GM19351 (cell line): ENCODE data around the gene GALNT7.
"Not testable (repeated sequence)": the region's sequence is repeated elsewhere in the genome, so short reads cannot be mapped to it uniquely, and the experiment has no call there.

ENCODE experiments used
- ATAC-seq: cut with Tn5 transposase; IDR thresholded peaks from one replicate; pipeline ENCODE4 v1.9.1; 2021; ENCODE audit warnings: mild to moderate bottlenecking, moderate library complexity; ENCODE audit not compliant: unreplicated experiment

GALNT7 gene

DNA sequence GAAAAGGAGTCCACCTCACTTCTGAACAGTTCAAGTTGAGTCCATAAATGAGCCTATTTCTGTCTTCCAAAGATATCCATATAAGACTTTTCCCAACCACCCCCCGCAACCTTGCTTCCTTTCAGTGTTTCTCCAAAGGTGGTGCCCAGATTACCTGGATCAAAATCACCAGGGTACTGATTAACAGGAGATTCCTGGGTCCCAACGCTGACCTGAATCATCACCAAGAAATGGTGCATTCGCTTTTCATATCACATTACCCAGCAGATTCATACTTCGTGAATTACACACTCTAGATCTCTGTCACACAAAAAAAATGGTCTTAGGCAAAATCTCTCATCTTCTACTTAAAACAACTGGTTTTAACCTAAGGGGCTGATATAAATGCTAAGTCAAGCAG, 2.1 kb upstream of the GALNT7 start:
- ATAC-seq, result no peak

DNA sequence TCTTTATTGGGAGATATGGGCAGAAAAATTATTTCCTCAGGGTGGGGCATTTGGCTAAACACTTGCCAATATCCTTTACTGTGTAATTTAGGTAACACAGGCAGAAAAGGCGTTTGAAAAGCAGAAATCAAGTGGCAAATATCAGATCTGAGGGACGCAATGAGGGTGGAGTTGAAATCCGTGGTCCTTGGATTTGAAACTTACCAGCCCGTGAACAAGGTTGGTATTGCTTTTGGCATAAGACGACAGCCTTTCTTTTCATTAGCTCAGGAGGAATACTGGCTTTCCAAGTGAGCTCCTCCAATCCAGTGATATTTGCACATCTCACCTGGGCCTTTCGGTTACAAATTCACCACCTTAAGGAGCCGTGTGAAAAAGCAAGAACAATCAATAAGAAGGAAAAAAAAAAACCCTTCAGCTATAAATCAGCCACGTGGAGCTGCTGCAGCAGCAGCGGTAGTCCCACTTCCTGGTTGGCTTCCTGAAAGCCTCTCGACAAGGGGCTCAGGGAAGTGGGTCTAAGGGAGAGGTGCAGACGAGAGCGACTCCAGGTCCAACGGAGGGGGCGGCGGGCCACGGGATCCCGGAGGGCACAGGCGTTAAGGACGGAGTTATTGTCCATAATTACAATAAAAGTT, 734 bp upstream of the GALNT7 start:
- peak; percentile 5 for ATAC-seq

DNA sequence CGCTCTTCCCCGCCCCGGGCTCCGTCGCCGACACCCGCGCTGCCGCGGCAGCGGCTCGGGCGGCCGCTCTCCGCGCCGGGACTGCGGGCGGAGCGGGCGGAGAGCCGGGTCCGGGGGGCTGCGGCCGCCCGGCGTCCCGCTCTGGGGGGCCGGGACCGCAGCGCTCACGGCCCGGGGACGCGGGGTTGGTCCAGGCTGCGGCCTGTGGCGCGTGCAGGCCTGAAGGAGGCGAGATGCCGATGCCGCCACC, 492 bp downstream of the GALNT7 start:
- no peak for ATAC-seq

DNA sequence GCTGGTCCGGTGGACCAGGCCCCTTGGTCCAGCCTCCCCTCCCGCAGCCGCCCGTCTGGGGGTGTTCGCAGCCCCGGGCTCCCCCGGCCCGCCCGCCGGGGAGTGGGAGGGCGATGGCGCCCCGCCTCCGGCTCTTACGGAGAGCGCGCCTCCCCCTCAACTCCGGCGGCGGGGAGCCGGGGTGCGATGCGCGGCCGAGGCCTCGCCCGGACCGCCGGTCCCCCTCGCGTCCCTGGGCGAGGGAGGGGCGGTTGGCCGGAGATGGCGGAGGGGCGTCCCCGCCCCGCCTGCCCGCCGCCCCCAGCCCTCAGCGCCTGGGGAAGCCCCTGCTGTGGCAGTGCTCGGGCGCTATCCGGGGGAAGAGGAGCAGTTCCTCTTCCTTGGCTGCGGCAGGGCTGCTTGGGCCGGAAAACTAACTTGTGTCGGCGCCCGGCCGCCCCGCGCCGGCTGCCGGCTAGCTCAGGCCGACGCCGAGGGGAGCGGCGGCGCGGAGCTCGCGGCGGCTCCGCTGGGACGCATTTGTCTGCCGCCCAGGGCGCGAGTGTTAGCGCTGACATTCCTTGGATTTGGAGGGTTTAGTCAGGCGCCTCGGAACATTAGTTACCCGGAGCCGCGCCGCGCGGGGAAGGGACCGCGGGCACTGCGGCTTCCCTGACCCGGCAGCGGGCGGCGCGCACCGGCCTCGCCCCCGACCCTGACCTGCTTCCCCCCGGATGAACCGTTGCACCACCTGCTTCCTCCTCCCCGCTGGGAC, 994 bp downstream of the GALNT7 start:
- peak; percentile 51 for ATAC-seq

DNA sequence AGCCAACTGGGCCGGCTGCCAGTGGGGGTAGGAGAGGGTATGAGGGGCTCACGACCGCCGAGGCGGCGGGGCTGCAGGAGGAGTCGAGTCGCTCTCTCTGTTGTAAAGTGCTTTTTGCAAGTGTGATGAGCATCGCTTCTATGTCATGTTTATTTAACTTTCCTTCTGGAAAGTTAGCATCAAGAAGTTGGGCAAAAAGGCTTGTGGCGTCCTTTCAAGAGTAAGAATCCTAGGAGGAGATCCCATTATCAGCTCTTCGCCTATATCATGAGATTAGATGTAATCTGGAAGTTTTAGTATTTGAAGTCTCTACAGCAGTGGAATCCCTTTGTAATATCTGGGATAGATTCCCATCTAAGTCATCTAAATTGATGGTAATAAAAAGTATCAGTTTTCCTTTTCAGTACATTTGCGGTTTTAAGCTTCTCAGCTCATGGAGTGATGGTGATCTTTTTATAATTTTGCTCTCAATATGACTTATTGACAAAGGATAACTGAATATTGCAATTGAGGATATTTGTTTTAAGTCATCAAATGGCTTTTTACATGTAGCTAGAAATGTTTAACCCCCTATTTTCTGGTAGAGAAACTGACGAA, 1.7 kb downstream of the GALNT7 start:
- no peak for ATAC-seq

DNA sequence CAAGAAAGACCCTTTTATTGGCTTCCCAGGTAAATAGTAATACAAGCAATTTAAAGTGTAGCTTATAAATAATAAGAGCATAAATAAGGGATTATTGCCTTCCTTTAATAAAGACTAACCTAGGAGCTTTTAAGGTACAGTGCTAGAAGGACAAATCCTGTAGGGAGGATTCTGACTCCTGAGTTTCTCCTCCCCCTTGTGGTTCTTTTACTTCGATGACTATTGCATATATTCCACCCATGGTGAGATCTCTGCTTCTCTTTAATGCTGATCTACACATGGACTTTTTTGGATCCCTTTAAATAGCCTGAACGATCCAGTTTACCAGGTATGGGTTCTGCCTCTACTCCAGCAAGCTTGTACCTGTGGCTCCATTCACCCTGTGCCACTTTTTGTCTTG, 2.5 kb downstream of the GALNT7 start:
- ATAC-seq, result no peak

DNA sequence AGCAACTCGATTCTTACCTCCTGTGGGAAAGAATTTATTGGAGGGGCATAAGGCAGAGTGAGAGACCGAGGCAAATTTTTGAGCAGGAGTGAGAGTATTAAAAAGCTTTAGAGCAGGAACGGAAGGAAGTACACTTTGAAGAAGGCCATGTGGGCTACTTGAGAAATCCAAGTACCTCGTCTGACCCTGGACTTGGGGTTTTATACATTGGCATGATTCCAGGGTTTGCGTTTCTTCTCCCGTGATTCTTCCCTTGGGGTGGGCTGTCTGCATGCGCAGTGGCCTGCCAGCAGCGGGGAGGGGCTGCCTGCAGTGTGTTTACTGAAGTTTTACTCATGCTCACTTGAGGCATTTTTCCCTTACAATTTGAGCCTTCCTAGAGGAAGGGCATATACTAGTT, 3.4 kb downstream of the GALNT7 start:
- no peak for ATAC-seq

DNA sequence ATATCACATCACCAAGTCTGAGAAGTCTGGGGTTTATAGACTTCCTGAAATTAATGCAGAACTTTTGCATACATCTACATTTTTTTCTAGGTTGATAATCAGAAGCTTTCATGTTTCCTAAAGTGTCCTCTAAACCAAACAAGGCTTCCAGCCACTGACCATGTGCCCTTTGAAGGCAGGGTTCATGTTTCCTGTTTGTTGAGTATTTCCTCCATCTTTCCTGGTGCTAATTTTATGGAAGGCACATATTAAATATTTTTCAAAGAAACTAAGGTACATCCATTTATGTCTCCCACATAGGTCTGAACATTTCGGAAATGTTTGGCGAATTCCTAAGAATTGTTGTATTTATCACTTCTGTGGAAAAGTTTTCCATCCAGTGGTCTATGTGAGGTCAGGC, 5.6 kb downstream of the GALNT7 start:
- no peak for ATAC-seq

DNA sequence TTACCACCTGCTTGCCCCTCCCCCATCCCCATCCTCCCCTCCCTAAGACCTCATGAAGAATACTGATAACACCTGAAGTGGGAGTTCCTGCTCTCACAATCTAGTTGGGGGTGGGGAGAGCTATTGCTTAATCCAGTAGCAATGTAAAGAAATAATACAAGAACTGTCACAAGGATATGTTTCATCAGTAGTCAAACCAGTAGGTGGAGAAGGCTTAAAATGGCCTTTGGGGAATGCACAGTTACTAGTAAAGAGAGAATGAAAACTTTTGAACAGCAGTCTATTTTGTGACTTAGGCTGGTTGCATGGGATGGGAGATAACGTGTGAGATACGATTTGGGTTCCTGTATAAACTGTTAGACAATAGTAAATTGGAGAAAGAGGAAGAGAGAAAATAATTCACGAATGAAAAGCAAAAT, 6.0 kb downstream of the GALNT7 start:
- ATAC-seq, result no peak

DNA sequence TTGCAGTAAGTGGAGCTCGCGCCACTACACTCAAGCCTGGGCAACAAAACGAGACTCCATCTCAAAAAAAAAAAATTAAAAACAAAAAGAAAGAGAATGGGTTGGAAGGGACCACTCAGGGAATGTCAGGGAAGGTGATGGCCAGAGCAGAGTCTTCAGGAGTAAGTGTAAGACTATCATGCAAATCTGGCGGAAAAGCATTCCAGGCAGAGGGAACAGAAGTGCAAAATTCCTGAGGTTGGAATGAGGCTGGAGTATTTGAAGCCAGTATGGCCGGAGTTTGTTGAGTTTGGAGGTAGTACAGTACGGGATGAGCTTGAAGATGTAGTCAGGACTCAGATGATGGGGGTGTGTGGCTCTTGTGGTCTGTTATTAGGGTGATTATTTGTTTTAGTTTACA, 7.4 kb downstream of the GALNT7 start:
- ATAC-seq, result no peak

DNA sequence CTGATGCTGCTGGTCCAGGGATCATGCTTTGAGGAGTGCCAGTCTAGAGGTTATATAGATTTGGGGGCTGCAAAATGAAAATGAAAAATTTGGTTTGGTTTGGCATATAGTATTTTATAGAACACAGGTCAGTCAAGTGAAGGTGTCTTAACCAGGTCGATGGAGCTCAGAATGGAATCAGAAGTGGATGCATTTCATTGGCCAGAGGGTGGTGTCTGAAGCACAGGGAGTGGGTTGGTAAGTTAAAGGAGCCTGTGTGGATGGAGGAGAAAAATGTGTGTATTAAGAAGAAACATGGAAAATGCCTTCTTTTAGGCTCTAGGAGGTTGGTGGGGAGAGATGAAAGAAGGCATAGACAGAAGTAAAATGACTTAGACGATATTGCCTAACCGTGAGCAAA, 8.6 kb downstream of the GALNT7 start:
- no peak for ATAC-seq

DNA sequence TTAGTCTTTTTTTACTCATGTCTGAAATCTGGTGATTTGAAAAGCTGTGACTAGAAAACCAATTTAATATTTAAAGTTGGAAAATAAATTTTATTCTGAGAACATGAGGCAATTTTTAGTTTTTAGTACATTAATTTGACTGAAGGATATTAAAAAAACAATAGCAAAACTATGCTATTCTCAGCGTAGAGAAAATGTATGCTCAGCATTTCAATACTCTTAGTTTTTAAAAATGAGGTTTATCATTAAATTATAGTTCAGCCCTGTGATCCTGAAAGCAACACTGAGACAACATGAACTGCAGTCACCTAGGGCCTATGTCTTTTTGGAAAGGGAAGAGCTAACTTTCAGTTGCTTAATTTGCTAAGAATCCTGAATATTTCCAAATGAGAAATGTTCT, 9.5 kb downstream of the GALNT7 start:
- ATAC-seq, result no peak

DNA sequence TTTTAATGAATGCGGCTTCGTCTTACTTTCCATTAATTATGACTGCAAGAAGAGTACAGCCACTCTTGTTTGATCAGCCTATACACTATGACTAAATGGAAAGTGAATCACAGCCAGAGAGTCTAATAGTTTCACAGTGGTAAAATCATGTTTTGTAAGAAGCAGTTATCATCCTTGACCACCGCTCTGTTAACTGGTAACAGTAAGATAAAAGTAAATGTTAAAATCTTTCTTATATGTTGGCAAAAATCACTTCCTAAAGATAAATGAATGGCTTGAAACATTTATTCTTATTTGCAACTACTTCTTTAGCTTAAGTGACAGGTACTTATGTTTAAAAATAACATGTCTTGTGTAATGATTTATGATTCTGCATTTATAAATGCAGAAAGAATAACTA, 13.2 kb downstream of the GALNT7 start:
- ATAC-seq, result no peak

DNA sequence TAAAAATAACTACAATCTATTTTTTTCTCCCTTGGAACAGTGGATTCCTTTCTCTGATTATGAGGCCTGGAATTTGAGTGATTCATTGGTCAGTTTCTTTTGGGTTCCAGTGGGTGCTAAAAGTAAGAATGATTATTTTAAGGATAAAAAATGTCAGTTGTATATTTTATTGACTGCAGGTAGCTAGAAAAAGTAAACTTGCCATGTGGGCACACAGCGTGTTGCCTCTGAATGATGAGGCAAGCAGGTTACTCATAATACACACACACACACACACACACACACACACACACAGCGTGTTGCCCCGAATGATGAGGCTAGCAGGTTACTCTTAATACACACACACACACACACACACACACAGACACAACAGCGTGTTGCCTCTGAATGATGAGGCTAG, 13.8 kb downstream of the GALNT7 start:
- ATAC-seq, result no peak

DNA sequence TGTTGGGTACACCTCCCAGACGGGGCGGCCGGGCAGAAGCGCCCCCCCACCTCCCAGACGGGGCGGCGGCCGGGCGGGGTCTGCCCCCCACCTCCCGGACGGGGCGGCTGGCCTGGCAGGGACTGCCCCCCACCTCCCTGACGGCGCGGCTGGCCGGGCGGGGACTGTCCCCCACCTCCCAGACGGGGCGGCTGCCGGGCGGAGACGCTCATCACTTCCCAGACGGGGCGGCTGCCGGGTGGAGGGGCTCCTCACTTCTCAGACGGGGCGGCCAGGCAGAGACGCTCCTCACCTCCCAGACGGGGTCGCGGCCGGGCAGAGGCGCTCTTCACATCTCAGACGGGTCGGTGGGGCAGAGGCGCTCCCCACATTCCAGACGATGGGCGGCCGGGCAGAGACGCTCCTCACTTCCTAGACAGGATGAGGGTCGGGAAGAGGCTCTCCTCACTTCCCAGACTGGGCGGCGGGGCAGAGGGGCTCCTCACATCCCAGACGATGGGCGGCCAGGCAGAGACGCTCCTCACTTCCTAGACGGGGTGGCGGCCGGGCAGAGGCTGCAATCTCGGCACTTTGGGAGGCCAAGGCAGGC, 15.1 kb downstream of the GALNT7 start:
- not testable (repeated sequence) for ATAC-seq

DNA sequence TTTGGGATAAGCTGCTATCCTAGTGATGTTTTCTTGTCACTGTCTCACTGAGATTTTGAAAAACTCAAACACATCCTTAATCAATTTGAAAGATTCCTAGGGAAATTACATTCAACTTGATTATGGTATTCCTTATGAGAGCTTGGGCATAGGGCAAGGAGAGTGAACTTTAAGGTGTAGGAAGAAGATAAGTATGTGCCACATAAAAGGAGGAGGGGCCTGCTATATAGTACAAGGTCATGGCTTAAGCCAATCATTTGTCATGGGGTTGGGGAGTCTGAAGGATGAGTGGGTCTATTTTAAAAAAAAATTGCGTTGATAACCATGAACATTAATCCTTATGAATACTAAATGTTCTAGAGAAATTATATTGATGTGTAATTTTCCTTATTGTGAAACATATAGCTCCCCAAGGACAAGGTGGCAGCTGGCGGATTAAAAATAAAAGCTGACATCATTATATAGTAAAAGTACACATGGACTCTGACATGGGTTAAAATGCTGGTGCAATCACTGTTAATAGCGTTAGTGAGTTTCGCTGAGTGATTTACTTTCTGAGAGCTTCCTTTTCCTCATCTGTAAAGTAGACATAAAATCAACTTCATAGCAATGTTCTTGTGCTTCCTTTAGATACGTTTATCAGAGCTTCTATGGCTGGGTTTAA, 17.4 kb downstream of the GALNT7 start:
- peak; percentile 40 for ATAC-seq

DNA sequence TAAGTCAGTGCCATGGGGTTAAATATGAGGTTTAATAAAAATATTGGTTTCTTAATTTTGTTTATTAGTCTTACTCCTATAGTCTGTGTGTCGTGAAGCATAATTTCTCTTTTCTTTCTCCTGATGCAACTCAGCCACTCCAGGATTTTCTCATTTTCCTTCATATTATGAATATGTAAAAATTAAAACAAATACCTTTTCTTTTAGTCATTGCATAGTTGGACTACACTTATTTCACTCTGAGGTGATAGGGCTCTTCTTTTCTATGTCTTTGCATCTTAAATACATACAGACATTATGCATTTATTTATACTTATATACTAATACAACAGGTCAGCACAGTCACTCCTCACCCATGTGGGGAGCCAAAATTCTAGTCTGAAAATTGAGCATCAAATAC, 19.1 kb downstream of the GALNT7 start:
- ATAC-seq, result no peak

DNA sequence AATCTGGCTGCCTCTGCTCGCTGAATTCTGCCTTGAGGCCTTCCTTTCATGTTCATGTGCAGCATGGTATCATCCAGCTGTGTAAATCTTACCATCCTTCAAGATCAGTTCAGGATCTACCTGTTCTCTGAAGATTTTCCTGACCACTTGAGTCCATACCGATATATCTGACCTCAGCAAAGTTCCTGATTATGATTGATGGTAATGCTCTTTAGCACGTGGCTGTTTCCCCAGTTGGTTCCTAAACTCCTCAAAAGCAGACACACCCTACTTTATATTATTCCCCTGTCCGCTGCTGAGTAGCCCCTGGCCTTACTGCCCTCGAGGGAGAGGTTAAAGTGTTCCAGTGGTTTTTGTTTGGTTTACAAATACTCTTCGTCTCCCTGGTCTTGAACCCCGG, 20.0 kb downstream of the GALNT7 start:
- no peak for ATAC-seq

DNA sequence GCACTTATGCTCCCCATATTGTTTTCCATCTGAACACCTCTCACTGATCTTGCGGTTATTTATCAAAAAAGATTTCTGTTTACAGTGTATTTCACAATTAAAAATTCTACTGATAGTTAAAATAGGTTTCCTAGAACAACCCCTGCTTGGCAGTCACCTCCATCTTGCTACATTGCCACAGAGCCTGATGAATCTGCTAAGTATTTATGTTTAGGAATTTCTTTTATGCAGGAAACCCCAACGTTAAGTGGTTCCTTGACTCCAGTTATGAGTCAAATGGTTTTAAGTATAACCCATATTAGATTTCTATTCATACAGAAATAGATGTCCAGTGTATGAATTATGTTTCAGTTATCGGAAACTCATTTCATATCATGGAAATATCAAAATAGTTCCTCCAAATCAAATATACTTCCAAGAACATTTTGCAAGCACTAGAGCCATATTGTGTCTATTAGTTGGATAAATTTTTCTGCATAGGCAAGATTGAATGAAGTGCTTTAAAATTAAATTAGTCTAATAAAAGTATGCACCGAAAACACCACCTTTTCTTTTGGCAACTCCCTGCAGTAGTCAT, 20.6 kb downstream of the GALNT7 start:
- no peak for ATAC-seq

DNA sequence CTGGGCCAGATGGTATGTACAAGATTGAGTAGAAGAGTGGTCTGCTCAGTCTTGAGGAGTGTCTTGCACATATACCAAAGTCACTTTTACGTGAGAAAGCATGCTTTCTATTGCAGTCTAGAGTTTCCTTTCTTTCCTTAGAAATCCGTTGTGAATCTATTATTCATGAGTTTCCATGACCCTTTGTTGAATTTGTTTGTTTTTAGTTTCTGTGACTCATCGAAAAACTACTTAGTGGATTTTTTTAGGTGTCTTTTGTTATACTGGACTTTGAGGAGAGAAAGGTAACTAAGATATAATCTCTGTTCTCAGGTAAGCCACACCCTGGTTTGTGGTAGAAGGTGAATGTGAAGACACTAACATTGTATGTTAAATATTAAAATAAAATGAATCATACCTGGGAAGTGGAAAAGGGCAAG, 23.0 kb downstream of the GALNT7 start:
- no peak for ATAC-seq

DNA sequence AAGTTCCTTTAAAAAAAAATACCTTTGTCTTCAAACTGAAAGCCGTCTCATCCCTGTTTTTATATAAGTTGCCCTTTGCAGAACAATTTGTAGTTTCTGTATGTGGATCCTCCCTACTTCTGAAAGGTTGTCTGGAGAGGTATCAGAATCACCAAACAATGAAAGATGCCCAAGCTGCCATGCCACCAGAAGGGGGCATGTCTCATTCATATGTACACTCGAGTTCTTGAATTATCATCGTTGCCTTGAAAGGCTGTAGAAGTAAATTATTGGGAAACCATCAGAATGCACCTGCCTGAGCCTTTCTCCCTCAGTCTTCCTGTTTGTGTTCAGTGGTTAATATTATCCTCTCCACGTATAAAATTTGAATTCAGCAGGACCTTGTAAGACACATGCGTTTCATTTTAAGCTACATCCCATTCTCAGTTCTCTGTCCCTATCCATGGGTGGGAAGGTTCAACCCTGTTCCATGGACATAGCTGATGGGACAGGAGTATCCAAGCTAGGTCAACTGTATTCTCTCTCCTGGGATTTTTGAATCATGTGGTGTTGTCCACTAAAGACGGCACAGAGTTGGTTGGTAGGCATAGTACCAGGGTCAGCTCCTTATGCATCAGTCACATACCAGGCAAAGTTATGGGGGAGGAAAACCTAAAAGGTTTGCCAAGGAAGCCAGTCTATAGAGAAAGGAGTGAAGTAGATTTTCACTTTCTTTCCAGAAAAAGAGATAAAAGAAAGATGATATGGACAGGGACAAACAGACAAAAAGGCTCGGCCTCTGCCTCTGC, 24.0 kb downstream of the GALNT7 start:
- no peak for ATAC-seq
